ENCODE results near the gene ACADSB. TPM values are rescaled to one million over a fixed set of nuclear protein-coding genes. Genes with fewer than 3 reads are reported as not detected.

ACADSB gene
- total RNA-seq, 2 donors from 2014 or later = 40.4 to 58.7 TPM

DNA sequence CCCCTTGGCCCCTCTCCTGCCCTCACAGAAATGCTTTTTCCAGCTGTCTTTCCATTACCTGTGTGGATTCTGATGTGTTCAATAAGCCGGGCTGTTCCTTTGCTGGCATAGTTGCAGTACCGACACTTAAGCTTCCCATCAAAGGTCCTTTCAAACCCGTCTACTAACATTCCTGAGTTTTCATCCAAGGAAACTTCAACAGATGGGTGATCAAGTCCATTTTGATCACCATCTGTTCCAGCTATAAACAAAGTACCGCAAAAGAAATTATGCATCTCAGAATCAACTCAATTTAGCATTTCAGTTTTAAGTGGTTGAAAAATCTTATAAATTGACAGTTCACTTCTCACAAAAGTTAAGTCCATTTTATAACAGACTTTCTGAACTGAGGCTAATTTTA, 12.9 kb upstream of the ACADSB start:
- H3K27me3 Mint-ChIP-seq (ENCODE audit: insufficient read depth) = no peaks in the 10 kb centered on the region
- H3K4me3 ChIP-seq (ENCODE audit: low read length) = no peak overlapping the region
- H3K4me1 ChIP-seq (ENCODE audit: control insufficient read depth, insufficient read depth, low read length) = peaks cover 3% of the 10 kb centered on the region
- H3K27ac ChIP-seq (ENCODE audit: low read depth, low read length) = no peak overlapping the region
- TF ChIP-seq, protein P1, sequence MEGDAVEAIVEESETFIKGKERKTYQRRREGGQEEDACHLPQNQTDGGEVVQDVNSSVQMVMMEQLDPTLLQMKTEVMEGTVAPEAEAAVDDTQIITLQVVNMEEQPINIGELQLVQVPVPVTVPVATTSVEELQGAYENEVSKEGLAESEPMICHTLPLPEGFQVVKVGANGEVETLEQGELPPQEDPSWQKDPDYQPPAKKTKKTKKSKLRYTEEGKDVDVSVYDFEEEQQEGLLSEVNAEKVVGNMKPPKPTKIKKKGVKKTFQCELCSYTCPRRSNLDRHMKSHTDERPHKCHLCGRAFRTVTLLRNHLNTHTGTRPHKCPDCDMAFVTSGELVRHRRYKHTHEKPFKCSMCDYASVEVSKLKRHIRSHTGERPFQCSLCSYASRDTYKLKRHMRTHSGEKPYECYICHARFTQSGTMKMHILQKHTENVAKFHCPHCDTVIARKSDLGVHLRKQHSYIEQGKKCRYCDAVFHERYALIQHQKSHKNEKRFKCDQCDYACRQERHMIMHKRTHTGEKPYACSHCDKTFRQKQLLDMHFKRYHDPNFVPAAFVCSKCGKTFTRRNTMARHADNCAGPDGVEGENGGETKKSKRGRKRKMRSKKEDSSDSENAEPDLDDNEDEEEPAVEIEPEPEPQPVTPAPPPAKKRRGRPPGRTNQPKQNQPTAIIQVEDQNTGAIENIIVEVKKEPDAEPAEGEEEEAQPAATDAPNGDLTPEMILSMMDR (conservative IDR thresholded peaks at IDR 0.05) = no peak
- peaks cover 12% of the 10 kb centered on the region for H3K4me1 Mint-ChIP-seq
- 98 to 100% methylated on average over 3 to 4 of the region's 4 CpGs for WGBS, 2 experiments (ENCODE audit: insufficient coverage in 1 of 2, insufficient read length in 1 of 2)
- no peak for DNase-seq
- H3K27ac Mint-ChIP-seq = no peak overlapping the region
- no peaks in the 10 kb centered on the region for H3K9me3 Mint-ChIP-seq
- H3K4me3 Mint-ChIP-seq = no peak overlapping the region
- H3K9me3 ChIP-seq (ENCODE audit: control insufficient read depth, low read length) = no peaks in the 10 kb centered on the region
- H3K9ac ChIP-seq (ENCODE audit: extremely low read depth, low read length, poor library complexity, severe bottlenecking) = no peak overlapping the region
- peaks cover 42% of the 10 kb centered on the region for H3K36me3 ChIP-seq (ENCODE audit: control insufficient read depth, insufficient read depth, low read length)
- H3K27me3 ChIP-seq (ENCODE audit: control insufficient read depth, insufficient read depth, low read length, poor library complexity, severe bottlenecking) = no peaks in the 10 kb centered on the region
- peaks cover 42% of the 10 kb centered on the region for H3K36me3 Mint-ChIP-seq (ENCODE audit: low read depth)

DNA sequence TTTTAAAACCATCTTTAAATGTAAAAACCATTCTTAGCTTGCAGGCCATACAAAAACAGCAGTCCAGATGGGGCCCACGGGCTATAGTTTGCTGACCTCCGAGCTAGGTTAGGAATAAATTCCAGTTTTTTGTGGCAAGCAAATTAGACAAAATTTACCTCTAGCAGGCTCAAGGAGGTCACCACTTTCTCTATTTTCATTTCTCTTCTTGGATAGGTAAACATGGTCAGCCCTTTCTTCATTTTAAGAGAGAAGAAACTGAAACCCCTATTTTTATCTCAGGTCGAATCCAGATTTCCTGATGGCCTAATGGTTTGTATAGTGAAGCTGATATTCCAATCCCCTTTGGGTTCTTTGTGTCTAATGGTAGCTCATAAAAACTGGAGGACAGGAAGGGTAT, 10.9 kb upstream of the ACADSB start:
- no peaks in the 10 kb centered on the region for H3K27me3 Mint-ChIP-seq (ENCODE audit: insufficient read depth)
- H3K9me3 Mint-ChIP-seq = no peaks in the 10 kb centered on the region
- Histone ChIP-seq H3K27me3 (ENCODE audit: control insufficient read depth, insufficient read depth, low read length, poor library complexity, severe bottlenecking) (no peaks in the 10 kb centered on the region), H3K9ac (ENCODE audit: extremely low read depth, low read length, poor library complexity, severe bottlenecking) (no peak overlapping the region), H3K4me3 (ENCODE audit: low read length) (no peak overlapping the region), H3K36me3 (ENCODE audit: control insufficient read depth, insufficient read depth, low read length) (peaks cover 28% of the 10 kb centered on the region), H3K27ac (ENCODE audit: low read depth, low read length) (no peak overlapping the region), H3K4me1 (ENCODE audit: control insufficient read depth, insufficient read depth, low read length) (peaks cover 3% of the 10 kb centered on the region), H3K9me3 (ENCODE audit: control insufficient read depth, low read length) (no peaks in the 10 kb centered on the region)
- H3K4me1 Mint-ChIP-seq = peaks cover 16% of the 10 kb centered on the region
- H3K27ac Mint-ChIP-seq = no peak overlapping the region
- WGBS, 2 experiments (ENCODE audit: insufficient coverage in 1 of 2, insufficient read length in 1 of 2) = 86 to 89% methylated on average over 2 to 3 of the region's 3 CpGs
- peaks cover 42% of the 10 kb centered on the region for H3K36me3 Mint-ChIP-seq (ENCODE audit: low read depth)
- TF ChIP-seq, protein P1 (conservative IDR thresholded peaks at IDR 0.05) = no peak
- H3K4me3 Mint-ChIP-seq = no peak overlapping the region
- DNase-seq = no peak

DNA sequence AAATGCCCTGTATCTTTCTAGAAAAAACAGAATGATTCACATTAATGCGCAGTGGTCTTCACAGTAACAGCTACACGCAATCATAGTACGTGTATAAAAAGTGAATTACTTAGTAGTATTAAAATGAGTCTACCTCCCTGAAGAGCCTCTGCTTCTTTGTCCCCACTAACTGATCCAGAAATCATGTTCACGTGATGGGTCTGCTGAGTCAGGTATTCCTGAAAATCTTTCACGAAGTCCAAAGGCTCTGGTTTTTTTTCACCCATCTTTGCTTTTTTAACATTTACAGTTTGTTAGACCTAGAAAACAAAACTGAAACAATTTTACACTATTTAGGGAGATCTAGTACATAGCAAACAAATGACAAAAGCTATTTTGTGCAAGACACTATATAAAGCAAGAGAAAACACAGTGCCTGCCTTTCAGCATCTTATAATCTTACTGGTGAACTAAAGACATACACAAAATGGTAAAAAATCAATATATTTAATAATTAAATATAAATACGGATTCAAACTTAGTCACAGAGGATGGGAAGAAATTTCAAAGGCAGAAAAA, 10.4 kb upstream of the ACADSB start:
- no peak for DNase-seq
- WGBS, 2 experiments (ENCODE audit: insufficient coverage in 1 of 2, insufficient read length in 1 of 2) = 91 to 92% methylated on average over 4 to 5 of the region's 6 CpGs
- H3K4me3 ChIP-seq (ENCODE audit: low read length) = no peak overlapping the region
- peaks cover 23% of the 10 kb centered on the region for H3K36me3 ChIP-seq (ENCODE audit: control insufficient read depth, insufficient read depth, low read length)
- H3K27me3 ChIP-seq (ENCODE audit: control insufficient read depth, insufficient read depth, low read length, poor library complexity, severe bottlenecking) = no peaks in the 10 kb centered on the region
- H3K9me3 ChIP-seq (ENCODE audit: control insufficient read depth, low read length) = no peaks in the 10 kb centered on the region
- Mint-ChIP-seq H3K9me3 (no peaks in the 10 kb centered on the region), H3K27me3 (ENCODE audit: insufficient read depth) (no peaks in the 10 kb centered on the region), H3K4me3 (no peak overlapping the region), H3K27ac (no peak overlapping the region), H3K36me3 (ENCODE audit: low read depth) (peaks cover 42% of the 10 kb centered on the region), H3K4me1 (peaks cover 18% of the 10 kb centered on the region)
- no peak overlapping the region for H3K9ac ChIP-seq (ENCODE audit: extremely low read depth, low read length, poor library complexity, severe bottlenecking)
- peaks cover 6% of the 10 kb centered on the region for H3K4me1 ChIP-seq (ENCODE audit: control insufficient read depth, insufficient read depth, low read length)
- TF ChIP-seq, protein P1 (conservative IDR thresholded peaks at IDR 0.05) = no peak
- no peak overlapping the region for H3K27ac ChIP-seq (ENCODE audit: low read depth, low read length)
